Effector memory CD4-positive, alpha-beta T cell (primary cell): ENCODE data around the gene CENPX.

Source experiments
- DNase-seq, 3 donors: peaks; one replicate each; pipeline ENCODE4 v3.0.0-alpha.2; 2020
- H3K27ac ChIP-seq: 2 replicates; pipeline ENCODE4 v1.7.0; 2013; ENCODE audit warnings: mild to moderate bottlenecking, low read length, moderate library complexity; ENCODE audit not compliant: insufficient read depth, poor library complexity, severe bottlenecking
- H3K27me3 ChIP-seq: replicated peaks from 2 replicates; pipeline ENCODE4 v1.7.0; 2013; ENCODE audit warnings: mild to moderate bottlenecking, low read length; ENCODE audit not compliant: insufficient read depth, control insufficient read depth, poor library complexity, severe bottlenecking
- H3K36me3 ChIP-seq: 2 replicates; pipeline ENCODE4 v1.7.0; 2013; ENCODE audit warnings: mild to moderate bottlenecking, low read length, moderate library complexity; ENCODE audit not compliant: control insufficient read depth, insufficient read depth
- H3K4me1 ChIP-seq: 2 replicates; pipeline ENCODE4 v1.7.0; 2013; ENCODE audit warnings: low read length, mild to moderate bottlenecking; ENCODE audit not compliant: control insufficient read depth, insufficient read depth, poor library complexity, severe bottlenecking
- H3K4me3 ChIP-seq: 2 replicates; pipeline ENCODE4 v1.7.0; 2013; ENCODE audit warnings: low read length, low read depth, mild to moderate bottlenecking; ENCODE audit not compliant: insufficient read depth, poor library complexity, severe bottlenecking
- H3K9me3 ChIP-seq: 2 replicates; pipeline ENCODE4 v1.7.0; 2013; ENCODE audit warnings: mild to moderate bottlenecking, low read length, moderate library complexity; ENCODE audit not compliant: control insufficient read depth

Gene CENPX

GRCh38 chr17:82031885-82032627 lies 9.4 kb upstream of the CENPX start:
- no peaks in the 10 kb centered on the region for H3K9me3 ChIP-seq
- DNase-seq: peak in 2 of 3 donors; percentile 9 to 37
- H3K4me1 ChIP-seq: peaks cover 29% of the 10 kb centered on the region
- no peaks in the 10 kb centered on the region for H3K36me3 ChIP-seq
- H3K4me3 ChIP-seq: peak overlapping the region; percentile 42
- H3K27ac ChIP-seq: no peak overlapping the region
- no peaks in the 10 kb centered on the region for H3K27me3 ChIP-seq

GRCh38 chr17:82031303-82031884 lies 8.7 kb upstream of the CENPX start, which contains the start of gene RAC3:
Gene RAC3 (plus strand): TSS chr17:82031678. CDS start chr17:82031762, 84 bp downstream.
- Histone ChIP-seq H3K4me1 (peaks cover 23% of the 10 kb centered on the region), H3K27me3 (no peaks in the 10 kb centered on the region), H3K9me3 (no peaks in the 10 kb centered on the region), H3K27ac (peak within 1 kb of the TSS; percentile 28), H3K36me3 (no peaks in the 10 kb centered on the region), H3K4me3 (peak within 1 kb of the TSS; percentile 57)
- no peak for DNase-seq

- Histone ChIP-seq H3K4me3 (peak overlapping the region; percentile 57), H3K27me3 (no peaks in the 10 kb centered on the region), H3K27ac (peak overlapping the region; percentile 28), H3K4me1 (peaks cover 15% of the 10 kb centered on the region), H3K9me3 (no peaks in the 10 kb centered on the region), H3K36me3 (no peaks in the 10 kb centered on the region)
- peak; percentile 67 to 73 (median 68) for DNase-seq
Observed at GRCh38 chr17:82030470-82031302, 8.0 kb upstream of the CENPX start.

GRCh38 chr17:82029990-82030469 lies 7.4 kb upstream of the CENPX start:
- no peak for DNase-seq
- Histone ChIP-seq H3K27me3 (no peaks in the 10 kb centered on the region), H3K27ac (peak overlapping the region; percentile 28), H3K9me3 (no peaks in the 10 kb centered on the region), H3K36me3 (no peaks in the 10 kb centered on the region), H3K4me3 (peak overlapping the region; percentile 57), H3K4me1 (peaks cover 13% of the 10 kb centered on the region)

GRCh38 chr17:82029391-82029790 lies 6.7 kb upstream of the CENPX start:
- Histone ChIP-seq H3K9me3 (no peaks in the 10 kb centered on the region), H3K4me1 (peaks cover 14% of the 10 kb centered on the region), H3K4me3 (no peak overlapping the region)

GRCh38 chr17:82028966-82029365 lies 6.3 kb upstream of the CENPX start:
- H3K9me3 ChIP-seq: no peaks in the 10 kb centered on the region
- no peak overlapping the region for H3K4me3 ChIP-seq
- no peaks in the 10 kb centered on the region for H3K27me3 ChIP-seq
- no peak overlapping the region for H3K27ac ChIP-seq
- DNase-seq: no peak
- H3K36me3 ChIP-seq: no peaks in the 10 kb centered on the region
- peaks cover 18% of the 10 kb centered on the region for H3K4me1 ChIP-seq

More at GRCh38 chr17:82029391-82029790, 6.7 kb upstream of the CENPX start:
- Histone ChIP-seq H3K27ac (no peak overlapping the region), H3K36me3 (no peaks in the 10 kb centered on the region), H3K27me3 (no peaks in the 10 kb centered on the region)
- no peak for DNase-seq

- no peaks in the 10 kb centered on the region for H3K27me3 ChIP-seq
- no peak overlapping the region for H3K4me3 ChIP-seq
- DNase-seq: no peak
- no peaks in the 10 kb centered on the region for H3K9me3 ChIP-seq
- peaks cover 24% of the 10 kb centered on the region for H3K4me1 ChIP-seq
- H3K36me3 ChIP-seq: no peaks in the 10 kb centered on the region
- no peak overlapping the region for H3K27ac ChIP-seq
Observed at GRCh38 chr17:82028246-82028645, 5.6 kb upstream of the CENPX start.

- Histone ChIP-seq H3K4me1 (peaks cover 33% of the 10 kb centered on the region), H3K4me3 (no peak overlapping the region), H3K36me3 (no peaks in the 10 kb centered on the region), H3K9me3 (no peaks in the 10 kb centered on the region), H3K27me3 (no peaks in the 10 kb centered on the region), H3K27ac (no peak overlapping the region)
- no peak for DNase-seq
Observed at GRCh38 chr17:82025401-82026107, 2.9 kb upstream of the CENPX start.

- no peaks in the 10 kb centered on the region for H3K36me3 ChIP-seq
- no peak overlapping the region for H3K27ac ChIP-seq
- no peaks in the 10 kb centered on the region for H3K27me3 ChIP-seq
- H3K9me3 ChIP-seq: no peaks in the 10 kb centered on the region
- no peak for DNase-seq
- H3K4me3 ChIP-seq: no peak overlapping the region
- H3K4me1 ChIP-seq: peaks cover 26% of the 10 kb centered on the region
Observed at GRCh38 chr17:82024859-82025258, 2.2 kb upstream of the CENPX start.
